Measurements from ENCODE around the gene LPP.

DNA sequence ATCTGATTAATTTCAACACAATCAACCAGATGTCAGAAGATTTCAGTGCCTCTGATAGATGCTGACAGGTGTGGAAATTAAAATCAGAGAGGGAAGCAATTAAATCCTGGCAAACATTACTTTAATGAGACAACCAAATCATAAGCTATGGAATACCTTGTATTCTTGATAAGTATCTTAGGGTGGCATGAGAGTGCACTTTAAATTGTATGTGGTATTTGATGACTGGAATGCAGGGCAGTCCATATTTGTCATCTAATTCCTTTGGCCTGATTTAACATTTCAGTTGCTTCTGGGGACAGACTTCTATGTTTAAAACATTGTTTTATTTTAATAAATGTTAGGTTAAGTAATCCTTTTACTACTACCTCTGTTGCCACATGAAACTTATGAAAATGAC lies 184.1 kb downstream of the LPP start:
- TF ChIP-seq POU2F2 (IDR thresholded peaks at IDR 0.05; ENCODE audit: low read depth, low read length) (no peak), POLR2A (IDR thresholded peaks at IDR 0.05; ENCODE audit: low read depth, low read length) (no peak), POLR2AphosphoS5 (IDR thresholded peaks at IDR 0.05; ENCODE audit: low read depth, low read length) (no peak)

All from GM12891 (cell line).